OCI-LY1 (cell line): Measurements from ENCODE around the gene PPDPF.

ENCODE experiments used
- H2AFZ ChIP-seq: fragments of 200-600 bp; sonication (generic), shearing (Covaris generic); 2 replicates; pipeline ENCODE4 v1.6.0; 2014; ENCODE audit warnings: antibody characterized with exemption, mild to moderate bottlenecking, low read length
- H3F3A ChIP-seq: fragments of 200-600 bp; sonication (generic), shearing (Covaris generic); 2 replicates; pipeline ENCODE4 v1.6.0; 2014; ENCODE audit warnings: mild to moderate bottlenecking, antibody characterized with exemption, low read length, moderate library complexity; ENCODE audit not compliant: insufficient read depth
- H3K27ac ChIP-seq: fragments of 200-600 bp; sonication (generic); 2 replicates; pipeline ENCODE4 v1.5.1; 2014; ENCODE audit warnings: low read length, mixed run types, mild to moderate bottlenecking, low read depth; ENCODE audit not compliant: poor library complexity, severe bottlenecking
- H3K27me3 ChIP-seq: fragments of 200-600 bp; sonication (generic); 2 replicates; pipeline ENCODE4 v1.6.0; 2014; ENCODE audit warnings: antibody characterized with exemption, mild to moderate bottlenecking, low read length, moderate library complexity; ENCODE audit not compliant: insufficient read depth
- H3K36me3 ChIP-seq: fragments of 200-600 bp; sonication (generic); 2 replicates; pipeline ENCODE4 v1.6.1; 2014; ENCODE audit warnings: mild to moderate bottlenecking, antibody characterized with exemption, low read length, moderate library complexity, mixed read lengths; ENCODE audit not compliant: insufficient read depth
- H3K4me1 ChIP-seq: fragments of 200-600 bp; sonication (generic); 2 replicates; pipeline ENCODE4 v1.5.1; 2014; ENCODE audit warnings: mild to moderate bottlenecking, low read length, moderate library complexity; ENCODE audit not compliant: insufficient read depth, severe bottlenecking
- H3K4me2 ChIP-seq: fragments of 200-600 bp; sonication (generic), shearing (Covaris generic); 2 replicates; pipeline ENCODE4 v1.6.1; 2014; ENCODE audit warnings: low read length
- H3K4me3 ChIP-seq: fragments of 200-600 bp; sonication (generic); 2 replicates; pipeline ENCODE4 v1.5.1; 2014; ENCODE audit warnings: low read length, low read depth, mild to moderate bottlenecking, mixed read lengths; ENCODE audit not compliant: poor library complexity, severe bottlenecking
- H3K79me2 ChIP-seq: fragments of 200-600 bp; shearing (Covaris generic); 2 replicates; pipeline ENCODE4 v1.6.1; 2016; ENCODE audit warnings: mixed run types, low read length, mixed read lengths; ENCODE audit not compliant: insufficient read depth
- H3K9ac ChIP-seq: fragments of 200-600 bp; sonication (generic), shearing (Covaris generic); 2 replicates; pipeline ENCODE4 v1.6.1; 2014; ENCODE audit warnings: mild to moderate bottlenecking, low read length, mixed read lengths
- H3K9me2 ChIP-seq: fragments of 200-600 bp; sonication (generic), shearing (Covaris generic); 2 replicates; pipeline ENCODE4 v1.6.1; 2014; ENCODE audit warnings: low read depth, mild to moderate bottlenecking, low read length, mixed read lengths
- H3K9me3 ChIP-seq: fragments of 200-600 bp; shearing (Covaris generic); 2 replicates; pipeline ENCODE4 v1.6.1; 2014; ENCODE audit warnings: low read length, mixed read lengths
- H4K20me1 ChIP-seq: fragments of 200-600 bp; sonication (generic), shearing (Covaris generic); 2 replicates; pipeline ENCODE4 v1.6.0; 2016; ENCODE audit warnings: mild to moderate bottlenecking, low read length; ENCODE audit not compliant: insufficient read depth
- CTCF ChIP-seq: fragments of 200-600 bp; sonication (generic), shearing (Covaris generic); IDR thresholded peaks from 2 replicates; pipeline ENCODE4 v1.5.1; 2017; ENCODE audit warnings: mild to moderate bottlenecking, antibody characterized with exemption, low read length, moderate library complexity, mixed read lengths
- EZH2 ChIP-seq: fragments of 200-600 bp; sonication (generic), shearing (Covaris generic); IDR thresholded peaks from 2 replicates; pipeline ENCODE4 v1.8.0; 2017; ENCODE audit warnings: borderline replicate concordance, mixed run types, mild to moderate bottlenecking, antibody characterized with exemption, low read length, moderate library complexity, mixed read lengths

PPDPF gene

GRCh38 chr20:63565021-63565698 is 44.6 kb downstream of the PPDPF start:
- no peaks in the 10 kb centered on the region for H3F3A ChIP-seq
- no peaks in the 10 kb centered on the region for H3K79me2 ChIP-seq
- no peaks in the 10 kb centered on the region for H4K20me1 ChIP-seq
- peaks cover 13% of the 10 kb centered on the region; the same call in 1 of the 2 replicates for H3K27me3 ChIP-seq
- H3K9ac ChIP-seq = no peak overlapping the region
- H3K27ac ChIP-seq = no peak overlapping the region
- no peaks in the 10 kb centered on the region for H3K9me3 ChIP-seq
- no peaks in the 10 kb centered on the region for H3K9me2 ChIP-seq
- H3K4me1 ChIP-seq = no peaks in the 10 kb centered on the region
- no peaks in the 10 kb centered on the region for H3K36me3 ChIP-seq
- no peak overlapping the region for H3K4me3 ChIP-seq
- TF ChIP-seq EZH2 (no peak), CTCF (no peak)
- H2AFZ ChIP-seq = no peak overlapping the region
- H3K4me2 ChIP-seq = no peak overlapping the region

GRCh38 chr20:63565699-63566335 is 45.3 kb downstream of the PPDPF start:
- no peaks in the 10 kb centered on the region for H3K36me3 ChIP-seq

GRCh38 chr20:63566395-63567135 is 46.0 kb downstream of the PPDPF start:
- no peaks in the 10 kb centered on the region for H4K20me1 ChIP-seq
- no peaks in the 10 kb centered on the region for H3F3A ChIP-seq
- H3K9ac ChIP-seq = no peak overlapping the region
- H3K9me2 ChIP-seq = no peaks in the 10 kb centered on the region
- H3K9me3 ChIP-seq = no peaks in the 10 kb centered on the region
- H3K27me3 ChIP-seq = peaks cover 13% of the 10 kb centered on the region; the same call in 1 of the 2 replicates
- TF ChIP-seq CTCF (no peak), EZH2 (no peak)
- no peak overlapping the region for H3K27ac ChIP-seq
- H2AFZ ChIP-seq = no peak overlapping the region
- no peak overlapping the region for H3K4me2 ChIP-seq
- no peak overlapping the region for H3K4me3 ChIP-seq
- H3K79me2 ChIP-seq = no peaks in the 10 kb centered on the region
- no peaks in the 10 kb centered on the region for H3K4me1 ChIP-seq
- H3K36me3 ChIP-seq = no peaks in the 10 kb centered on the region

More at GRCh38 chr20:63565699-63566335, 45.3 kb downstream of the PPDPF start:
- no peaks in the 10 kb centered on the region for H3K9me2 ChIP-seq
- H3K27ac ChIP-seq = no peak overlapping the region
- H3K79me2 ChIP-seq = no peaks in the 10 kb centered on the region
- H2AFZ ChIP-seq = no peak overlapping the region
- H3K4me1 ChIP-seq = no peaks in the 10 kb centered on the region
- no peaks in the 10 kb centered on the region for H4K20me1 ChIP-seq
- TF ChIP-seq CTCF = no peak
- no peak for TF ChIP-seq EZH2
- H3K27me3 ChIP-seq = peaks cover 13% of the 10 kb centered on the region; the same call in 1 of the 2 replicates
- no peak overlapping the region for H3K4me3 ChIP-seq
- no peaks in the 10 kb centered on the region for H3K9me3 ChIP-seq
- no peak overlapping the region for H3K9ac ChIP-seq
- no peak overlapping the region for H3K4me2 ChIP-seq
- no peaks in the 10 kb centered on the region for H3F3A ChIP-seq
